ENCODE measurements around the gene GPATCH2L.

Gene GPATCH2L

GRCh38 chr14:76115010-76115422, 36.7 kb upstream of the GPATCH2L start:
- TF ChIP-seq CTCF (IDR thresholded peaks at IDR 0.05; ENCODE audit: insufficient read depth, low read depth, low read length, missing control alignments) = no peak
- DNase-seq (ENCODE audit: low read depth) = no peak
- H3K4me3 ChIP-seq (ENCODE audit: low read depth, low read length) = no peak overlapping the region

- no peak overlapping the region for H3K4me3 ChIP-seq (ENCODE audit: low read depth, low read length)
- TF ChIP-seq CTCF (IDR thresholded peaks at IDR 0.05; ENCODE audit: insufficient read depth, low read depth, low read length, missing control alignments) = no peak
- no peak for DNase-seq (ENCODE audit: low read depth)
Observed at GRCh38 chr14:76117789-76118484, 33.8 kb upstream of the GPATCH2L start.

GRCh38 chr14:76118594-76118993, 33.1 kb upstream of the GPATCH2L start:
- H3K4me3 ChIP-seq (ENCODE audit: low read depth, low read length) = no peak overlapping the region
- TF ChIP-seq CTCF (IDR thresholded peaks at IDR 0.05; ENCODE audit: insufficient read depth, low read depth, low read length, missing control alignments) = no peak
- no peak for DNase-seq (ENCODE audit: low read depth)

- no peak for TF ChIP-seq CTCF (IDR thresholded peaks at IDR 0.05; ENCODE audit: insufficient read depth, low read depth, low read length, missing control alignments)
- no peak overlapping the region for H3K4me3 ChIP-seq (ENCODE audit: low read depth, low read length)
- DNase-seq (ENCODE audit: low read depth) = no peak
Observed at GRCh38 chr14:76121089-76121748, 30.5 kb upstream of the GPATCH2L start.

GRCh38 chr14:76123426-76124225, 28.1 kb upstream of the GPATCH2L start:
- no peak for TF ChIP-seq CTCF (IDR thresholded peaks at IDR 0.05; ENCODE audit: insufficient read depth, low read depth, low read length, missing control alignments)
- no peak for DNase-seq (ENCODE audit: low read depth)
- no peak overlapping the region for H3K4me3 ChIP-seq (ENCODE audit: low read depth, low read length)

GRCh38 chr14:76125511-76125910, 26.2 kb upstream of the GPATCH2L start:
- DNase-seq (ENCODE audit: low read depth) = no peak
- TF ChIP-seq CTCF (IDR thresholded peaks at IDR 0.05; ENCODE audit: insufficient read depth, low read depth, low read length, missing control alignments) = no peak
- no peak overlapping the region for H3K4me3 ChIP-seq (ENCODE audit: low read depth, low read length)
